ENCODE measurements around the gene LRTM2.

DNA sequence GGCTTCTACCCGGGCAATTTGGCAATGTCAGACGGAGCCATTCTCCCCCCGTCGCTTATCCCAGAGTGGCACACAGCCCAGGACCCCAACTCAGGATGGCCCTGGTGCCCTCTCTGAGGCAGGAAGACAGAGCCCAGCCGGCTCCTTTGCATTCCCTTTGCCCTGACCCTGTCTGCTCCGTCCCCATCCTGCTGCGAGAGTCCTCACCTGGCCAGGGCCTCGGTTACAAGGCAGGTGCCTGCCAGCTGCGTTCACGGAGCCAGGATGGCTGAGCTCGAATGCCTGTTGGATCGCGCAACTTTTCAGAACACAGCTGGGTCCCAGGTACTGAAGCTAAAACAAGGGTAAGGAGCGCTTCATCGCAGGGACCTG, 18.6 kb downstream of the LRTM2 start:
- TF ChIP-seq, protein P1, sequence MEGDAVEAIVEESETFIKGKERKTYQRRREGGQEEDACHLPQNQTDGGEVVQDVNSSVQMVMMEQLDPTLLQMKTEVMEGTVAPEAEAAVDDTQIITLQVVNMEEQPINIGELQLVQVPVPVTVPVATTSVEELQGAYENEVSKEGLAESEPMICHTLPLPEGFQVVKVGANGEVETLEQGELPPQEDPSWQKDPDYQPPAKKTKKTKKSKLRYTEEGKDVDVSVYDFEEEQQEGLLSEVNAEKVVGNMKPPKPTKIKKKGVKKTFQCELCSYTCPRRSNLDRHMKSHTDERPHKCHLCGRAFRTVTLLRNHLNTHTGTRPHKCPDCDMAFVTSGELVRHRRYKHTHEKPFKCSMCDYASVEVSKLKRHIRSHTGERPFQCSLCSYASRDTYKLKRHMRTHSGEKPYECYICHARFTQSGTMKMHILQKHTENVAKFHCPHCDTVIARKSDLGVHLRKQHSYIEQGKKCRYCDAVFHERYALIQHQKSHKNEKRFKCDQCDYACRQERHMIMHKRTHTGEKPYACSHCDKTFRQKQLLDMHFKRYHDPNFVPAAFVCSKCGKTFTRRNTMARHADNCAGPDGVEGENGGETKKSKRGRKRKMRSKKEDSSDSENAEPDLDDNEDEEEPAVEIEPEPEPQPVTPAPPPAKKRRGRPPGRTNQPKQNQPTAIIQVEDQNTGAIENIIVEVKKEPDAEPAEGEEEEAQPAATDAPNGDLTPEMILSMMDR (conservative IDR thresholded peaks at IDR 0.05; ENCODE audit: low read depth, low read length) = no peak
- TF ChIP-seq EZH2 (IDR thresholded peaks at IDR 0.05; ENCODE audit: low read length, unreplicated experiment) = no peak
- TF ChIP-seq EZH2phosphoT487 (IDR thresholded peaks at IDR 0.05; ENCODE audit: borderline replicate concordance, low read length) = no peak

Measured in PC-3 (cell line).